Vagina (tissue), 2 donors: ENCODE results near the gene TMPRSS13.

ENCODE experiments used
- POLR2A ChIP-seq, 2 donors: fragments of 450-650 bp; IDR thresholded peaks; one replicate each; pipeline ENCODE4 v1.6.1; 2017; ENCODE audit warnings: antibody characterized with exemption in 2 of 2, mild to moderate bottlenecking in 2 of 2, moderate library complexity in 2 of 2
- POLR2AphosphoS5 ChIP-seq, 2 donors: sonication (generic); formaldehyde crosslinking; IDR thresholded peaks; one replicate each; pipeline ENCODE4 v1.9.0; 2017; ENCODE audit warnings: antibody characterized with exemption in 2 of 2, mild to moderate bottlenecking in 2 of 2, low read depth in 1 of 2; ENCODE audit not compliant: insufficient read depth in 1 of 2
- TF ChIP-seq, protein P1 (sequence below), 3 experiments: fragments of 450-650 bp in 2 of 3; fragments of 200-600 bp in 1 of 3; sonication (generic) in 1 of 3; IDR thresholded peaks; one replicate each; pipeline ENCODE4 v1.5.1; 2017 to 2019; ENCODE audit warnings: antibody characterized with exemption in 3 of 3, mild to moderate bottlenecking in 2 of 3, moderate library complexity in 2 of 3

DNA sequence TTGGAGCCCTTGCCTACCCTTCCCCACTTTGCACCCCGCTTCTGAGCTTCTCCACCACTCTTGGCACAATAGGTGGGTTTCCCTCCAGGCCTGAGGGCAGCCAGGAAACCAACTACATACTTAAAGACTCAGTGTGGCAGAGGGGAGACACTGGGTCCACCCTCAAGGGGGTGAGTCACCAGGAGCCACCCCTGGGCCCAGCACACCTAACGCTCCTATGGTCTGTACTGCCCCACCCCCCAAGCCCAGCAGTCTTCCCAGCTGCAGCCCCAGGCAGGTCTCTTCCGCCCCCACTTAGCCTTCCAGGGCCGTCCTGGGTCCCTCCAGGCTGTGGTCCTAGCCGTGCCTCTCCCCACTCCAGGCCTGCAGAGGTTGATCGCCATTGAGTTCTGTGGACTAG, 3.2 kb upstream of the TMPRSS13 start:
- TF ChIP-seq, protein P1, sequence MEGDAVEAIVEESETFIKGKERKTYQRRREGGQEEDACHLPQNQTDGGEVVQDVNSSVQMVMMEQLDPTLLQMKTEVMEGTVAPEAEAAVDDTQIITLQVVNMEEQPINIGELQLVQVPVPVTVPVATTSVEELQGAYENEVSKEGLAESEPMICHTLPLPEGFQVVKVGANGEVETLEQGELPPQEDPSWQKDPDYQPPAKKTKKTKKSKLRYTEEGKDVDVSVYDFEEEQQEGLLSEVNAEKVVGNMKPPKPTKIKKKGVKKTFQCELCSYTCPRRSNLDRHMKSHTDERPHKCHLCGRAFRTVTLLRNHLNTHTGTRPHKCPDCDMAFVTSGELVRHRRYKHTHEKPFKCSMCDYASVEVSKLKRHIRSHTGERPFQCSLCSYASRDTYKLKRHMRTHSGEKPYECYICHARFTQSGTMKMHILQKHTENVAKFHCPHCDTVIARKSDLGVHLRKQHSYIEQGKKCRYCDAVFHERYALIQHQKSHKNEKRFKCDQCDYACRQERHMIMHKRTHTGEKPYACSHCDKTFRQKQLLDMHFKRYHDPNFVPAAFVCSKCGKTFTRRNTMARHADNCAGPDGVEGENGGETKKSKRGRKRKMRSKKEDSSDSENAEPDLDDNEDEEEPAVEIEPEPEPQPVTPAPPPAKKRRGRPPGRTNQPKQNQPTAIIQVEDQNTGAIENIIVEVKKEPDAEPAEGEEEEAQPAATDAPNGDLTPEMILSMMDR (IDR thresholded peaks at IDR 0.05) = no peak
- no peak for TF ChIP-seq POLR2AphosphoS5 (IDR thresholded peaks at IDR 0.05; ENCODE audit: insufficient read depth in 1 of 2, low read depth in 1 of 2)
- TF ChIP-seq POLR2A (IDR thresholded peaks at IDR 0.05) = no peak
